Karpas-422 (cell line): ENCODE results near the gene KCNJ12. TPM values are rescaled to one million over a fixed set of nuclear protein-coding genes. Genes with fewer than 3 reads are reported as not detected.

Experiments
- DNase-seq: peaks from one replicate; pipeline ENCODE4 v3.0.0-alpha.2; 2015
- H2AFZ ChIP-seq: fragments of 200-600 bp; sonication (generic); 2 replicates; pipeline ENCODE4 v1.6.1; 2014; ENCODE audit warnings: antibody characterized with exemption, low read length, mixed read lengths
- H3K27ac ChIP-seq: fragments of 200-600 bp; sonication (generic); 2 replicates; pipeline ENCODE4 v1.5.1; 2014; ENCODE audit warnings: mild to moderate bottlenecking, low read length, moderate library complexity
- H3K27me3 ChIP-seq: fragments of 200-600 bp; sonication (generic); 2 replicates; pipeline ENCODE4 v1.6.1; 2014; ENCODE audit warnings: low read length, mixed read lengths
- H3K36me3 ChIP-seq: fragments of 200-600 bp; sonication (generic); 2 replicates; pipeline ENCODE4 v1.6.1; 2014; ENCODE audit warnings: low read length, mixed read lengths; ENCODE audit not compliant: insufficient read depth
- H3K4me1 ChIP-seq: fragments of 200-600 bp; sonication (generic); 2 replicates; pipeline ENCODE4 v1.6.1; 2014; ENCODE audit warnings: mild to moderate bottlenecking, low read length, mixed read lengths
- H3K4me2 ChIP-seq: fragments of 200-600 bp; sonication (generic); 2 replicates; pipeline ENCODE4 v1.6.1; 2014; ENCODE audit warnings: low read length, low read depth, mild to moderate bottlenecking; ENCODE audit not compliant: poor library complexity, severe bottlenecking
- H3K4me3 ChIP-seq: fragments of 200-600 bp; sonication (generic); 2 replicates; pipeline ENCODE4 v1.5.1; 2014; ENCODE audit warnings: mild to moderate bottlenecking, antibody characterized with exemption, low read length, mixed read lengths
- H3K79me2 ChIP-seq: fragments of 200-600 bp; sonication (generic); 2 replicates; pipeline ENCODE4 v1.6.1; 2014; ENCODE audit warnings: mild to moderate bottlenecking, low read length, mixed read lengths
- H3K9ac ChIP-seq: fragments of 200-600 bp; sonication (generic); 2 replicates; pipeline ENCODE4 v1.6.0; 2014; ENCODE audit warnings: low read length
- H3K9me2 ChIP-seq: fragments of 200-600 bp; sonication (generic), shearing (Covaris generic); replicated peaks from 2 replicates; pipeline ENCODE4 v1.6.0; 2014; ENCODE audit warnings: mild to moderate bottlenecking, low read length, moderate library complexity; ENCODE audit not compliant: insufficient read depth
- H3K9me3 ChIP-seq: fragments of 300-700, 200-600 bp; sonication (generic); 2 replicates; pipeline ENCODE4 v1.6.1; 2014; ENCODE audit warnings: low read length, mixed read lengths
- H4K20me1 ChIP-seq: fragments of 200-600 bp; sonication (generic); 2 replicates; pipeline ENCODE4 v1.6.1; 2014; ENCODE audit warnings: mild to moderate bottlenecking, antibody characterized with exemption, low read length, low read depth; ENCODE audit not compliant: insufficient read depth
- total RNA-seq: library from RNA; depleted of rRNA; stranded (reverse); fragments of >200 nt; shearing (Covaris generic); gene quantifications from 2 replicates; pipeline ENCODE4 v1.2.3, GENCODE V29; 2014; ENCODE audit warnings: low replicate concordance

KCNJ12 gene
- total RNA-seq, 1 experiment from 2014 or later: 0.22 TPM

- Histone ChIP-seq H2AFZ (no peak overlapping the region), H3K9me2 (no peaks in the 10 kb centered on the region), H3K9ac (no peak overlapping the region), H3K79me2 (no peaks in the 10 kb centered on the region), H3K27me3 (peaks cover 2% of the 10 kb centered on the region; the same call in 1 of the 2 replicates), H3K4me1 (peaks cover 13% of the 10 kb centered on the region), H3K36me3 (no peaks in the 10 kb centered on the region), H3K9me3 (no peaks in the 10 kb centered on the region), H3K4me2 (no peak overlapping the region), H3K27ac (no peak overlapping the region), H4K20me1 (no peaks in the 10 kb centered on the region), H3K4me3 (no peak overlapping the region)
- DNase-seq: no peak
These were observed 81.9 kb downstream of the KCNJ12 start for GRCh38 chr17:21458054-21458453.

- Histone ChIP-seq H3K36me3 (no peaks in the 10 kb centered on the region), H3K9me3 (no peaks in the 10 kb centered on the region), H2AFZ (no peak overlapping the region), H3K9ac (no peak overlapping the region), H3K79me2 (no peaks in the 10 kb centered on the region), H3K27me3 (peaks cover 1% of the 10 kb centered on the region; the same call in 1 of the 2 replicates), H4K20me1 (no peaks in the 10 kb centered on the region), H3K27ac (no peak overlapping the region), H3K4me1 (peaks cover 19% of the 10 kb centered on the region), H3K4me3 (no peak overlapping the region), H3K9me2 (no peaks in the 10 kb centered on the region), H3K4me2 (no peak overlapping the region)
- no peak for DNase-seq
These were observed 83.4 kb downstream of the KCNJ12 start for GRCh38 chr17:21459536-21459935.

DNA sequence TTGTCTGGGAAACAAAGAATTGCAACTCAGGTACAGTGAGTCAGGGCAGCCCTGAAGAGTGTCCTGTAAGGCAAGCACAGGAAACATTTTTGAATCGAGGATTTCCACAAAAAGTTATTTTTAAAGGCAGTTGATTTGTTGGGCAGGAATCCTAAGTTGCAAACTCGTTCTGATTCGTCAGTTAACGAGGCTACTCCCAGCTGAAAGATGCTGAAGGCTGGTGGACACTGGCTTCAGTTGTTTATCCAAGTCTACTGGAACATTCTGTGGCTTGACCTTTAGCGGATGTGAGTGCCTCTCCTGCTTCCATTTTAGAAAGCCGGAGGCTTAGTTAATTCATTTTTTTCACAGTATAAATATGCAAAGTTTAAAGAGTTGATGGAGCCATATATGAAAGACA is 84.2 kb downstream of the KCNJ12 start:
- Histone ChIP-seq H3K4me1 (peaks cover 23% of the 10 kb centered on the region), H3K4me3 (no peak overlapping the region), H3K79me2 (no peaks in the 10 kb centered on the region), H3K9me3 (no peaks in the 10 kb centered on the region), H3K4me2 (no peak overlapping the region), H4K20me1 (no peaks in the 10 kb centered on the region), H3K27me3 (no peaks in the 10 kb centered on the region), H3K27ac (no peak overlapping the region), H3K36me3 (no peaks in the 10 kb centered on the region), H3K9me2 (no peaks in the 10 kb centered on the region), H2AFZ (no peak overlapping the region), H3K9ac (no peak overlapping the region)
- no peak for DNase-seq

DNA sequence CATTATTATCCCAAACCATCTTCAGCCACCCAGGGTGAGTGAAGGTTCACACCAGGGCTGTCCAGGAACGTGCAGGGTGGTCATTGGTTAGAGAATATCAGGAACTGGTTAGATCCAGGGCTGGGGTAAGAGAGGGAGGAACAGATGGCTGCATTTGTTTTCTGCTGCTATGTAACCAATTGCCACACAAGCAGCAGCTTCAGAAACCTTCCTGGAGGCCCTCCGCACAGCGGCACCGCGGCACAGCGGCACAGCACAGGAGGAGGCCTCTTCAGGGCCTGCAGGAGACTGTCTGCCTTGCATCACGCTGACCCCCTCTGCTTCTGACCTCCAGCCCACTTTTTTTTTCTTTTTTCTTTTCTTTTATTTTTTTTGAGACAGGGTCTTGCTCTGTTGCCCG is 86.1 kb downstream of the KCNJ12 start:
- H3K9me3 ChIP-seq: no peaks in the 10 kb centered on the region
- no peak for DNase-seq
- H3K27ac ChIP-seq: no peak overlapping the region

GRCh38 chr17:21463204-21463661 is 87.1 kb downstream of the KCNJ12 start:
- peaks cover 24% of the 10 kb centered on the region for H3K4me1 ChIP-seq
- no peaks in the 10 kb centered on the region for H3K79me2 ChIP-seq
- DNase-seq: no peak
- no peaks in the 10 kb centered on the region for H4K20me1 ChIP-seq
- no peak overlapping the region for H3K27ac ChIP-seq
- 0 out of 2 replicates have a peak overlapping the region, but pooled peaks have one; percentile 49 for H2AFZ ChIP-seq
- no peaks in the 10 kb centered on the region for H3K27me3 ChIP-seq
- H3K4me3 ChIP-seq: no peak overlapping the region
- no peak overlapping the region for H3K4me2 ChIP-seq
- H3K9me3 ChIP-seq: no peaks in the 10 kb centered on the region
- no peak overlapping the region for H3K9ac ChIP-seq
- H3K9me2 ChIP-seq: no peaks in the 10 kb centered on the region
- H3K36me3 ChIP-seq: no peaks in the 10 kb centered on the region

More for the DNA sequence above, 86.1 kb downstream of the KCNJ12 start:
- Histone ChIP-seq H4K20me1 (no peaks in the 10 kb centered on the region), H3K9ac (no peak overlapping the region), H3K79me2 (no peaks in the 10 kb centered on the region), H3K4me2 (no peak overlapping the region), H2AFZ (no peak overlapping the region), H3K9me2 (no peaks in the 10 kb centered on the region), H3K36me3 (no peaks in the 10 kb centered on the region), H3K4me1 (peaks cover 22% of the 10 kb centered on the region), H3K27me3 (no peaks in the 10 kb centered on the region), H3K4me3 (no peak overlapping the region)

GRCh38 chr17:21463779-21464407 is 87.7 kb downstream of the KCNJ12 start:
- Histone ChIP-seq H2AFZ (no peak overlapping the region), H3K4me2 (no peak overlapping the region), H3K9ac (no peak overlapping the region), H3K4me3 (no peak overlapping the region), H3K27ac (no peak overlapping the region), H3K9me3 (no peaks in the 10 kb centered on the region), H3K79me2 (no peaks in the 10 kb centered on the region), H4K20me1 (no peaks in the 10 kb centered on the region), H3K36me3 (no peaks in the 10 kb centered on the region), H3K4me1 (peaks cover 24% of the 10 kb centered on the region), H3K27me3 (no peaks in the 10 kb centered on the region), H3K9me2 (no peaks in the 10 kb centered on the region)
- DNase-seq: no peak

GRCh38 chr17:21464611-21465021 is 88.5 kb downstream of the KCNJ12 start:
- H3K4me2 ChIP-seq: no peak overlapping the region
- no peaks in the 10 kb centered on the region for H3K9me3 ChIP-seq
- no peaks in the 10 kb centered on the region for H4K20me1 ChIP-seq
- H3K4me3 ChIP-seq: no peak overlapping the region
- peaks cover 24% of the 10 kb centered on the region for H3K4me1 ChIP-seq
- DNase-seq: no peak
- no peaks in the 10 kb centered on the region for H3K27me3 ChIP-seq
- H3K27ac ChIP-seq: no peak overlapping the region
- H3K9ac ChIP-seq: no peak overlapping the region
- no peaks in the 10 kb centered on the region for H3K36me3 ChIP-seq
- no peak overlapping the region for H2AFZ ChIP-seq
- H3K79me2 ChIP-seq: no peaks in the 10 kb centered on the region
- H3K9me2 ChIP-seq: no peaks in the 10 kb centered on the region

GRCh38 chr17:21466550-21466949 is 90.4 kb downstream of the KCNJ12 start:
- Histone ChIP-seq H3K79me2 (no peaks in the 10 kb centered on the region), H3K4me2 (no peak overlapping the region), H3K4me1 (peaks cover 24% of the 10 kb centered on the region)

More at GRCh38 chr17:21466550-21466949, 90.4 kb downstream of the KCNJ12 start:
- no peaks in the 10 kb centered on the region for H3K9me2 ChIP-seq
- no peak for DNase-seq
- H3K36me3 ChIP-seq: no peaks in the 10 kb centered on the region
- H2AFZ ChIP-seq: no peak overlapping the region
- no peak overlapping the region for H3K4me3 ChIP-seq
- no peaks in the 10 kb centered on the region for H3K9me3 ChIP-seq
- no peaks in the 10 kb centered on the region for H4K20me1 ChIP-seq
- no peaks in the 10 kb centered on the region for H3K27me3 ChIP-seq
- H3K27ac ChIP-seq: no peak overlapping the region
- H3K9ac ChIP-seq: no peak overlapping the region
